ENCODE results near the gene ALKBH5.

Gene ALKBH5

GRCh38 chr17:18191967-18192366 lies 8.3 kb downstream of the ALKBH5 start:
- Histone ChIP-seq H3K27me3 (no peaks in the 10 kb centered on the region), H3K4me2 (no peak overlapping the region), H3K9ac (no peak overlapping the region), H3K4me1 (peaks cover 51% of the 10 kb centered on the region), H3K27ac (no peak overlapping the region), H3K4me3 (no peak overlapping the region), H3K9me3 (no peaks in the 10 kb centered on the region), H3K36me3 (peaks cover 97% of the 10 kb centered on the region), H4K20me1 (peaks cover 99% of the 10 kb centered on the region)
- TF ChIP-seq Cebpa-rat (IDR thresholded peaks at IDR 0.05): no peak

GRCh38 chr17:18194394-18194793 lies 10.8 kb downstream of the ALKBH5 start:
- Histone ChIP-seq H3K4me3 (no peak overlapping the region), H3K36me3 (peaks cover 97% of the 10 kb centered on the region), H4K20me1 (peaks cover 99% of the 10 kb centered on the region), H3K9ac (no peak overlapping the region), H3K4me1 (peaks cover 27% of the 10 kb centered on the region), H3K27ac (no peak overlapping the region), H3K27me3 (no peaks in the 10 kb centered on the region), H3K9me3 (no peaks in the 10 kb centered on the region), H3K4me2 (no peak overlapping the region)
- TF ChIP-seq Cebpa-rat (IDR thresholded peaks at IDR 0.05): no peak

GRCh38 chr17:18194804-18195203 lies 11.2 kb downstream of the ALKBH5 start:
- no peaks in the 10 kb centered on the region for H3K9me3 ChIP-seq
- TF ChIP-seq Cebpa-rat (IDR thresholded peaks at IDR 0.05): no peak
- peaks cover 97% of the 10 kb centered on the region for H3K36me3 ChIP-seq
- H3K4me3 ChIP-seq: no peak overlapping the region
- H3K4me2 ChIP-seq: no peak overlapping the region
- H3K27ac ChIP-seq: no peak overlapping the region
- no peaks in the 10 kb centered on the region for H3K27me3 ChIP-seq
- H3K9ac ChIP-seq: 0 out of 2 replicates have a peak overlapping the region, but pooled peaks have one; percentile 10
- peaks cover 99% of the 10 kb centered on the region for H4K20me1 ChIP-seq
- H3K4me1 ChIP-seq: peaks cover 23% of the 10 kb centered on the region

GRCh38 chr17:18195246-18195645 lies 11.6 kb downstream of the ALKBH5 start:
- Histone ChIP-seq H3K9ac (0 out of 2 replicates have a peak overlapping the region, but pooled peaks have one; percentile 10), H3K27ac (no peak overlapping the region), H3K4me1 (peaks cover 18% of the 10 kb centered on the region), H3K4me3 (no peak overlapping the region), H3K4me2 (no peak overlapping the region), H3K9me3 (no peaks in the 10 kb centered on the region), H3K36me3 (peaks cover 97% of the 10 kb centered on the region), H4K20me1 (peaks cover 99% of the 10 kb centered on the region), H3K27me3 (no peaks in the 10 kb centered on the region)
- TF ChIP-seq Cebpa-rat (IDR thresholded peaks at IDR 0.05): no peak

GRCh38 chr17:18197535-18198194 lies 14.0 kb downstream of the ALKBH5 start:
- no peak overlapping the region for H3K27ac ChIP-seq
- peaks cover 99% of the 10 kb centered on the region for H4K20me1 ChIP-seq
- no peak for TF ChIP-seq Cebpa-rat (IDR thresholded peaks at IDR 0.05)
- H3K9me3 ChIP-seq: no peaks in the 10 kb centered on the region
- H3K4me3 ChIP-seq: no peak overlapping the region
- no peaks in the 10 kb centered on the region for H3K27me3 ChIP-seq
- peaks cover 97% of the 10 kb centered on the region for H3K36me3 ChIP-seq
- H3K9ac ChIP-seq: no peak overlapping the region
- H3K4me2 ChIP-seq: no peak overlapping the region
- H3K4me1 ChIP-seq: no peaks in the 10 kb centered on the region

- H3K36me3 ChIP-seq: peaks cover 97% of the 10 kb centered on the region
- H3K27ac ChIP-seq: no peak overlapping the region
- H4K20me1 ChIP-seq: peaks cover 99% of the 10 kb centered on the region
- H3K9ac ChIP-seq: no peak overlapping the region
- H3K4me3 ChIP-seq: no peak overlapping the region
- no peaks in the 10 kb centered on the region for H3K9me3 ChIP-seq
- no peak overlapping the region for H3K4me2 ChIP-seq
- no peaks in the 10 kb centered on the region for H3K4me1 ChIP-seq
- TF ChIP-seq Cebpa-rat (IDR thresholded peaks at IDR 0.05): no peak
- H3K27me3 ChIP-seq: no peaks in the 10 kb centered on the region
Observed at GRCh38 chr17:18198530-18198929, 14.9 kb downstream of the ALKBH5 start.

GRCh38 chr17:18201108-18201507 lies 17.5 kb downstream of the ALKBH5 start:
- Histone ChIP-seq H3K36me3 (peaks cover 100% of the 10 kb centered on the region), H3K9ac (no peak overlapping the region), H3K9me3 (no peaks in the 10 kb centered on the region), H3K4me2 (no peak overlapping the region), H3K27me3 (no peaks in the 10 kb centered on the region), H4K20me1 (peaks cover 100% of the 10 kb centered on the region), H3K4me1 (no peaks in the 10 kb centered on the region), H3K27ac (no peak overlapping the region), H3K4me3 (no peak overlapping the region)
- no peak for TF ChIP-seq Cebpa-rat (IDR thresholded peaks at IDR 0.05)

GRCh38 chr17:18203308-18203707 lies 19.7 kb downstream of the ALKBH5 start:
- peaks cover 100% of the 10 kb centered on the region for H4K20me1 ChIP-seq

GRCh38 chr17:18205861-18206260 lies 22.2 kb downstream of the ALKBH5 start:
- H4K20me1 ChIP-seq: peaks cover 100% of the 10 kb centered on the region
- no peaks in the 10 kb centered on the region for H3K4me1 ChIP-seq
- TF ChIP-seq Cebpa-rat (IDR thresholded peaks at IDR 0.05): no peak
- no peak overlapping the region for H3K4me3 ChIP-seq
- peaks cover 100% of the 10 kb centered on the region for H3K36me3 ChIP-seq
- H3K9ac ChIP-seq: no peak overlapping the region
- H3K4me2 ChIP-seq: no peak overlapping the region
- no peak overlapping the region for H3K27ac ChIP-seq
- H3K9me3 ChIP-seq: no peaks in the 10 kb centered on the region
- H3K27me3 ChIP-seq: no peaks in the 10 kb centered on the region

More at GRCh38 chr17:18203308-18203707, 19.7 kb downstream of the ALKBH5 start:
- TF ChIP-seq Cebpa-rat (IDR thresholded peaks at IDR 0.05): no peak
- H3K9ac ChIP-seq: no peak overlapping the region
- H3K9me3 ChIP-seq: no peaks in the 10 kb centered on the region
- no peaks in the 10 kb centered on the region for H3K27me3 ChIP-seq
- H3K4me2 ChIP-seq: no peak overlapping the region
- H3K4me3 ChIP-seq: no peak overlapping the region
- peaks cover 100% of the 10 kb centered on the region for H3K36me3 ChIP-seq
- H3K27ac ChIP-seq: no peak overlapping the region
- no peaks in the 10 kb centered on the region for H3K4me1 ChIP-seq

GRCh38 chr17:18206962-18207361 lies 23.3 kb downstream of the ALKBH5 start:
- H3K4me1 ChIP-seq: no peaks in the 10 kb centered on the region
- TF ChIP-seq Cebpa-rat (IDR thresholded peaks at IDR 0.05): no peak

More at GRCh38 chr17:18206962-18207361, 23.3 kb downstream of the ALKBH5 start:
- no peak overlapping the region for H3K27ac ChIP-seq
- no peak overlapping the region for H3K4me2 ChIP-seq
- no peak overlapping the region for H3K9ac ChIP-seq
- no peaks in the 10 kb centered on the region for H3K27me3 ChIP-seq
- H3K4me3 ChIP-seq: no peak overlapping the region
- H3K9me3 ChIP-seq: no peaks in the 10 kb centered on the region
- H4K20me1 ChIP-seq: peaks cover 92% of the 10 kb centered on the region
- peaks cover 99% of the 10 kb centered on the region for H3K36me3 ChIP-seq

All from BLaER1 (cell line).